HCT116 (cell line): ENCODE measurements around the gene SELENOM. TPM values are rescaled to one million over a fixed set of nuclear protein-coding genes. Genes with fewer than 3 reads are reported as not detected.

Experiments used
- ATAC-seq: fragments of 200-7000 bp; cut with Tn5 transposase; 2 replicates; pipeline ENCODE4 v1.9.1; 2020; ENCODE audit warnings: mild to moderate bottlenecking, moderate library complexity
- BruUV-seq: library from RNA; stranded (reverse); fragments of 400-500 nt; replicated peaks from 2 replicates; lab custom pipeline; 2021; lab: Mats Ljungman, UMichigan
- CTCF ChIA-PET: fragments of 300-600 bp; sonication (Branson Sonifier 250); formaldehyde crosslinking; loops from one replicate; lab custom pipeline; 2021; ENCODE audit warnings: antibody characterized with exemption; lab: Charles Lee
- POLR2A ChIA-PET: fragments of 300-600, 350-600 bp; sonication (Branson Sonifier 250); formaldehyde crosslinking; loops from one replicate; lab custom pipeline; 2021; ENCODE audit warnings: antibody characterized with exemption; lab: Charles Lee
- RAD21 ChIA-PET, 2 experiments: fragments of 300-600 bp; sonication (Branson Sonifier 250); formaldehyde crosslinking; loops; one replicate each; lab custom pipeline; 2023; ENCODE audit warnings: low total read pairs in 2 of 2; ENCODE audit not compliant: uncharacterized antibody in 2 of 2, unreplicated experiment in 2 of 2, low non-redundant PET in 1 of 2; lab: Charles Lee
- DNase-seq: peaks from one replicate; pipeline ENCODE4 v3.0.0-alpha.2; 2010; ENCODE audit warnings: low read depth, low spot score
- H2AFZ ChIP-seq: fragments of 200-600 bp; shearing (Covaris generic), sonication (generic); 2 replicates; pipeline ENCODE4 v1.6.1; 2017; ENCODE audit warnings: low read depth, mixed run types, mixed read lengths, antibody characterized with exemption, low read length; ENCODE audit not compliant: poor library complexity, severe bottlenecking
- H3K27ac ChIP-seq: 2 replicates; pipeline ENCODE4 v1.5.1; 2012; ENCODE audit warnings: low read depth, low read length
- H3K27me3 ChIP-seq: fragments of 200-600 bp; sonication (generic); 2 replicates; pipeline ENCODE4 v1.6.1; 2016; ENCODE audit warnings: mixed run types, low read length, mixed read lengths; ENCODE audit not compliant: insufficient read depth
- H3K36me3 ChIP-seq, 2 experiments: fragments of 200-500 bp in 1 of 2; fragments of 200-600 bp in 1 of 2; sonication (Bioruptor generic) in 1 of 2; sonication (generic) in 1 of 2; 2 replicates each; pipeline versions ENCODE4 v1.5.1 to v1.6.1; 2014 to 2016; ENCODE audit warnings: low read length in 2 of 2, inconsistent platforms in 1 of 2, mixed read lengths in 1 of 2, mixed run types in 1 of 2; ENCODE audit not compliant: insufficient read depth in 2 of 2, control insufficient read depth in 1 of 2
- H3K4me1 ChIP-seq, 2 experiments: fragments of 200-600 bp in 1 of 2; sonication (generic) in 1 of 2; 2 replicates each; pipeline versions ENCODE4 v1.5.1 to v1.6.1; 2012 to 2017; ENCODE audit warnings: low read length in 2 of 2, inconsistent platforms in 1 of 2, mild to moderate bottlenecking in 1 of 2, mixed read lengths in 1 of 2, mixed run types in 1 of 2, moderate library complexity in 1 of 2; ENCODE audit not compliant: insufficient read depth in 2 of 2, control insufficient read depth in 1 of 2
- H3K4me2 ChIP-seq: fragments of 200-600 bp; sonication (generic); 2 replicates; pipeline ENCODE4 v1.6.1; 2017; ENCODE audit warnings: mixed run types, low read length, mixed read lengths
- H3K4me3 ChIP-seq, 2 experiments: fragments of 200-600 bp in 1 of 2; sonication (generic) in 1 of 2; replicated peaks in 1 of 2; 2 replicates each; pipeline ENCODE4 v1.5.1; 2011 to 2016; ENCODE audit warnings: low read length in 2 of 2, control low read depth in 1 of 2, low read depth in 1 of 2, mild to moderate bottlenecking in 1 of 2, mixed read lengths in 1 of 2, mixed run types in 1 of 2
- H3K79me2 ChIP-seq: fragments of 200-600 bp; sonication (generic); 2 replicates; pipeline ENCODE4 v1.6.1; 2017; ENCODE audit warnings: mild to moderate bottlenecking, mixed run types, low read length, moderate library complexity, mixed read lengths; ENCODE audit not compliant: insufficient read depth
- H3K9ac ChIP-seq: fragments of 200-600 bp; sonication (generic); 2 replicates; pipeline ENCODE4 v1.6.1; 2016; ENCODE audit warnings: low read length, mixed read lengths
- H3K9me2 ChIP-seq: fragments of 200-600 bp; sonication (generic), shearing (Covaris generic); 2 replicates; pipeline ENCODE4 v1.6.1; 2017; ENCODE audit warnings: mixed run types, mild to moderate bottlenecking, moderate library complexity; ENCODE audit not compliant: insufficient read depth
- H3K9me3 ChIP-seq, 2 experiments: fragments of 200-500 bp in 1 of 2; fragments of 200-600 bp in 1 of 2; sonication (Bioruptor generic) in 1 of 2; sonication (generic) in 1 of 2; 2 replicates each; pipeline ENCODE4 v1.6.1; 2014 to 2017; ENCODE audit warnings: low read length in 2 of 2, mixed read lengths in 2 of 2, inconsistent platforms in 1 of 2, low read depth in 1 of 2, mild to moderate bottlenecking in 1 of 2, mixed run types in 1 of 2, moderate library complexity in 1 of 2; ENCODE audit not compliant: control insufficient read depth in 1 of 2, insufficient read depth in 1 of 2
- H4K20me1 ChIP-seq: fragments of 200-600 bp; sonication (generic), shearing (Covaris generic); 2 replicates; pipeline ENCODE4 v1.6.1; 2017; ENCODE audit warnings: mixed run types, mild to moderate bottlenecking, moderate library complexity; ENCODE audit not compliant: insufficient read depth
- ATF3 ChIP-seq: IDR thresholded peaks from 2 replicates; pipeline ENCODE4 v1.6.1; 2012
- CTCF ChIP-seq, 3 experiments: fragments of 200-600 bp in 1 of 3; sonication (generic) in 1 of 3; IDR thresholded peaks in 2 of 3; conservative IDR thresholded peaks in 1 of 3; 2 replicates each; pipeline ENCODE4 v1.5.1; 2012 to 2017; ENCODE audit warnings: low read depth in 2 of 3, low read length in 2 of 3, antibody characterized with exemption in 1 of 3, borderline replicate concordance in 1 of 3, control low read depth in 1 of 3, mild to moderate bottlenecking in 1 of 3, mixed read lengths in 1 of 3, mixed run types in 1 of 3, moderate library complexity in 1 of 3; ENCODE audit not compliant: insufficient read depth in 1 of 3
- EGR1 ChIP-seq: IDR thresholded peaks from 2 replicates; pipeline ENCODE4 v1.6.1; 2012; ENCODE audit warnings: low read depth
- EZH2phosphoT487 ChIP-seq: fragments of 200-600 bp; IDR thresholded peaks from 2 replicates; pipeline ENCODE4 v1.6.1; 2018; ENCODE audit warnings: antibody characterized with exemption, borderline replicate concordance
- JUND ChIP-seq: IDR thresholded peaks from 2 replicates; pipeline ENCODE4 v1.6.1; 2012
- MAX ChIP-seq: IDR thresholded peaks from 2 replicates; pipeline ENCODE4 v1.6.1; 2012
- POLR2A ChIP-seq: IDR thresholded peaks from 2 replicates; pipeline ENCODE4 v1.7.0; 2011; ENCODE audit warnings: borderline replicate concordance; ENCODE audit not compliant: insufficient read depth, insufficient read length; ENCODE audit errors: extremely low read depth
- RAD21 ChIP-seq: IDR thresholded peaks from 2 replicates; pipeline ENCODE4 v1.6.1; 2012; ENCODE audit warnings: low read depth, mild to moderate bottlenecking
- REST ChIP-seq: IDR thresholded peaks from 2 replicates; pipeline ENCODE4 v1.6.1; 2012; ENCODE audit warnings: low read depth
- SP1 ChIP-seq: IDR thresholded peaks from 2 replicates; pipeline ENCODE4 v1.6.1; 2012; ENCODE audit warnings: low read depth
- SRF ChIP-seq: IDR thresholded peaks from 2 replicates; pipeline ENCODE4 v1.6.1; 2012; ENCODE audit warnings: low read depth
- TCF7L2 ChIP-seq: IDR thresholded peaks from 2 replicates; pipeline ENCODE4 v1.7.0; 2011; ENCODE audit warnings: borderline replicate concordance, inconsistent platforms; ENCODE audit not compliant: insufficient read depth, insufficient read length; ENCODE audit errors: extremely low read depth
- ZBTB33 ChIP-seq: IDR thresholded peaks from 2 replicates; pipeline ENCODE4 v1.6.1; 2011; ENCODE audit warnings: mild to moderate bottlenecking, low read length, moderate library complexity; ENCODE audit not compliant: insufficient replicate concordance; ENCODE audit errors: extremely low read depth
- intact Hi-C: fragments of 100-400 bp; cut with micrococcal nuclease; formaldehyde crosslinking; loops from 2 replicates; pipeline ENCODE4 v1.10.0; 2022
- total RNA-seq: library from RNA; stranded (reverse); gene quantifications from one replicate; pipeline ENCODE4 v1.2.1, GENCODE V29; 2021; ENCODE audit not compliant: unreplicated experiment

SELENOM gene
- total RNA-seq, 1 experiment from 2014 or later, result 65.6 TPM

GRCh38 chr22:31095637-31096249 is 11.6 kb downstream of the SELENOM start (continued):
- TF ChIP-seq EZH2phosphoT487 (no peak), SRF (no peak), REST (no peak), MAX (no peak), POLR2A (no peak)
- TF ChIP-seq, all 23 proteins: peak for 0

GRCh38 chr22:31094741-31095140 is 12.6 kb downstream of the SELENOM start:
- Histone ChIP-seq H3K27me3 (no peaks in the 10 kb centered on the region), H3K79me2 (no peaks in the 10 kb centered on the region), H4K20me1 (no peaks in the 10 kb centered on the region), H3K9me3 (no peaks in the 10 kb centered on the region), H3K4me2 (no peak overlapping the region), H3K27ac (no peak overlapping the region), H3K36me3 (peaks cover 40 to 60% of the 10 kb centered on the region in 2 experiments), H3K4me1 (peaks cover 0 to 3% of the 10 kb centered on the region in 2 experiments; a peak in 1 of 4 replicates), H3K9ac (no peak overlapping the region), H3K9me2 (no peaks in the 10 kb centered on the region), H2AFZ (no peak overlapping the region), H3K4me3 (no peak overlapping the region)
- ChIA-PET CTCF (interaction anchor here (1.2 to 1.3 kb wide), 2 partner anchors 10 to 11 kb away, joined by 3 to 4 read pairs; no protein-coding TSS in a partner anchor), RAD21 (no interaction called here), POLR2A (interaction anchor here (1.8 to 2.3 kb wide), 2 partner anchors 12 to 14 kb away, joined by 4 to 8 read pairs; partner anchors contain the start of gene SMTN)
- no TSS peak for BruUV-seq
- intact Hi-C loops, result no loop called here
- DNase-seq, result no peak
- no peak for ATAC-seq
- TF ChIP-seq JUND, result no peak
- no peak for TF ChIP-seq MAX
- no peak for TF ChIP-seq ZBTB33
- TF ChIP-seq SRF, result no peak
- no peak for TF ChIP-seq EGR1
- TF ChIP-seq ATF3, result no peak
- no peak for TF ChIP-seq RAD21
- no peak for TF ChIP-seq SP1
- TF ChIP-seq CTCF (IDR thresholded peaks at IDR 0.05 in 2 of 3, conservative IDR thresholded peaks at IDR 0.05 in 1 of 3; ENCODE audit: borderline replicate concordance in 1 of 3, insufficient read depth in 1 of 3, low read depth in 2 of 3, low read length in 2 of 3), result no peak
- no peak for TF ChIP-seq TCF7L2
